HG03469 (cell line): ENCODE measurements around the gene RNF145.
A peak's percentile ranks its signal among the peaks of the same experiment; 100 is the strongest.
"Not testable (repeated sequence)": the region's sequence is repeated elsewhere in the genome, so short reads cannot be mapped to it uniquely, and the experiment has no call there.

Experiments used
- ATAC-seq: cut with Tn5 transposase; IDR thresholded peaks from one replicate; pipeline ENCODE4 v1.9.1; 2021; ENCODE audit warnings: mild to moderate bottlenecking, moderate library complexity, moderate number of reproducible peaks; ENCODE audit not compliant: unreplicated experiment

RNF145 gene

DNA sequence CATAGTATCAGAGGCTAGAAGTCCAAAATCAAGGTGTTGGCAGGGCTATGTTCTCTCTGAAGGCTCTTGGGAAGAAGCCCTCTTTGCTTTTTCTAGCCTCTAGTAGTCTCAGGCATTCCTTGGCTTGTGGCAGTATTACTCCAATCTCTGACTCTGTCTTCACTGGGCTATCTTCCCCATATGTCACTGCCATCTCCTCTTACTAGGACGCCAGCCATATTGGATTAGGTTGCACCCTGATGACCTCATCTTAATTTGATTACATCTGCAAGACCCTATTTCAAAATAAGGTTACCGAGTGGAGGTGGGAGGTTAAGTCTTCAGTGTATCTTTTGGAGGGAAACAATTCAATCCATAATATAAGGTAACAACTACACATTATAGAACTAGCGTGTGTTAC, 88.3 kb downstream of the RNF145 start:
- no peak for ATAC-seq

DNA sequence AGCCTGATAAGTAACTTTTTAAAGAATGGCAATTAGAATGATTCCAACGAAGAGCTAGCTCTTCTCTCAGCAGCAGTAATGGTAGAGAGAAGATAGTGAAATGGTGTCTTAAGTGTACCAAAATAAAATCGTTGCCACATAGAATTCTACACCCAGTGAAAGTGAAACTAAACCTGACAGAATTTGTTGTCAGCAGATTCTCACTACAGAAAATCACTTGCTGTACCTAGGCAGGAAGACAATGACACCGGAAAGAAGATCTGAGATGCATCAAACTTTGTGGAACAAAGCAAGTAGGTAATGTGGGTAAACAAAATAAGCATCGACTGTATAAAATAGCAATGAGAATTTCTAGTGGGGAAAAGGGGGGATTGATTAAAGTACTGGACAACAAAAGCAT, 88.9 kb downstream of the RNF145 start:
- ATAC-seq = peak; percentile 46

DNA sequence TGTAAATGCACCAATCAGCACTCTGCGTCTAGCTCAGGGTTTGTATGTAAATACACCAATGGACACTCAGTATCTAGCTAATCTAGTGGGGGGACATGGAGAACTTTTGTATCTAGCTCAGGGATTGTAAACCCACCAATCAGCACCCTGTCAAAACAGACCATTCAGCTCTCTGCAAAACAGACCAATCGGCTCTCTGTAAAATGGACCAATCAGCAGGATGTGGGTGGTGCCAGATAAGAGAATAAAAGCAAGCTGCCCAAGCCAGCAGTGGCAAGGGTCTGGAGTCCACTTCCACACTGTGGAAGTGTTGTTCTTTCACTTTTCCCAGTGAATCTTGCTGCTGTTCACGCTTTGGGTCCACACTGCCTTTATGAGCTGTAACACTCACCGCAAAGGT, 89.5 kb downstream of the RNF145 start:
- ATAC-seq = not testable (repeated sequence)

DNA sequence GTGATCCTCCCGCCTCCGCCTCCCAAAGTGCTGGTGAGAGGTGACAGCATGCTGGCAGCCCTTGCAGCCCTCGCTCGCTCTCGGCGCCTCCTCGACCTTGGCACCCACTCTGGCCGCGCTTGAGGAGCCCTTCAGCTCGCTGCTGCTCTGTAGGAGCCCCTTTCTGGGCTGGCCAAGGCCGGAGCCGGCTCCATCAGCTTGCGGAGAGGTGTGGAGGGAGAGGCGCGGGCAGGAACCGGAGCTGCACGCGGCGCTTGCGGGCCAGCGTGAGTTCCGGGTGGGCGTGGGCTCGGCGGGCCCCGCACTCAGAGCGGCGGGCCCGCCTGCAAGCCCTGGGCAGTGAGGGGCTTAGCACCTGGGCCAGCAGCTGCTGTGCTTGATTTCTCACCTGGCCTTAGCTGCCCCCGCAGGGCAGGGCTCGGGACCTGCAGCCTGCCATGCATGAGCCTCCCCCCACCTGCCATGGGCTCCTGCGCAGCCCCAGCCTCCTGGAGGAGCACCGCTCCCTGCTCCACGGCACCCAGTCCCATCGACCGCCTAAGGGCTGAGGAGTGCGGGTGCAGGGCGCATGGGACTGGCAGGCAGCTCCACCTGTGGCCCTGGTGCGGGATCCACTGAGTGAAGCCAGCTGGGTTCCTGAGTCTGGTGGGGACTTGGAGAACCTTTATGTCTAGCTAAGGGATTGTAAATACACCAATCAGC, 90.2 kb downstream of the RNF145 start:
- ATAC-seq = not testable (repeated sequence)

DNA sequence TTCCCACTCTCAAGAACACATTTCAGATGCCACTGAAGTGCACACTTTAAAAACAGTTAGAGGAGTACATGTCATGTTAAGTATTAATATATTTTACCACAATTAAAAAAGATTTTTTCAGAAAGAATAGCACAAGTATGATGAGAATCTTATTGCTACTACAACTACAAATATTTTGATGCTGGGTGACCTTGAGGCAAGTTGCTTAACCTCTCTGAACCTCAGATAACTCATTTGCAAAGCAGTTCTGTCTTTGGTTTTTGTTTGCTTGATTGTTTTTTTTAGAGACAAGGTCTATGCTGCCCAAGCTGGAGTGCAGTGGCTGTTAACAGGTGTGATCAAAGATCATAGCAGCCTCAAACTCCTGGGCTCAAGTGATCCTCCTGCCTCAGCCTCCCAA, 95.9 kb downstream of the RNF145 start:
- ATAC-seq = no peak

DNA sequence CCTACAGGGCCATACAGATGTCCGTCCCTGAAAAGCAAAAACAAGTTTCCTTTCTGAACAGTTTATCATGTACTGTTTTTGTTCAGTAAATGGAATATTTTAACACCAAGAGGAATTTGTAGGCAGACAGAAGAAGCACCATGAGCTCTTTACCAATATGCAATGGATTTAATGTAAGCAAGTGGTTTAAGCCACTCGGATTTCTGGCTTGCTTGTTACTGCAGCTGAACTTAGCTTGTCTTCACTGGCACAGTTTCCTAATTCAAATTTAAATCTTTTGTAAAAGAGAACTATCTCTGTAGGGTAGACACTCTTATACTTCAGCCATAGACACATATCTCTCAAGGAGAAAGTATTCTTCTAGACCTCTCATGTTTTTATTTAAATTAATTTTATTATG, 96.9 kb downstream of the RNF145 start:
- ATAC-seq = no peak
